GM19372 (cell line): ENCODE data around the gene VILL.

ENCODE experiments used
- ATAC-seq: cut with Tn5 transposase; IDR thresholded peaks from one replicate; pipeline ENCODE4 v1.9.1; 2021; ENCODE audit warnings: mild to moderate bottlenecking, low read depth, moderate library complexity; ENCODE audit not compliant: unreplicated experiment

VILL gene

GRCh38 chr3:38015485-38015884 lies 24.9 kb downstream of the VILL start:
- ATAC-seq: no peak

- no peak for ATAC-seq
These were observed 25.4 kb downstream of the VILL start for GRCh38 chr3:38015984-38016383.

GRCh38 chr3:38016410-38016809 lies 25.8 kb downstream of the VILL start:
- no peak for ATAC-seq

- no peak for ATAC-seq
These were observed 26.4 kb downstream of the VILL start for GRCh38 chr3:38016847-38017444.

- ATAC-seq: no peak
These were observed 27.1 kb downstream of the VILL start for GRCh38 chr3:38017445-38018295.

- no peak for ATAC-seq
These were observed 28.0 kb downstream of the VILL start for GRCh38 chr3:38018296-38019266.

- ATAC-seq: no peak
These were observed 29.2 kb downstream of the VILL start for GRCh38 chr3:38019658-38020341.

- no peak for ATAC-seq
These were observed 29.7 kb downstream of the VILL start for GRCh38 chr3:38020342-38020726.

- ATAC-seq: no peak
These were observed 30.6 kb downstream of the VILL start for GRCh38 chr3:38021196-38021595.

- ATAC-seq: no peak
These were observed 31.7 kb downstream of the VILL start for GRCh38 chr3:38022301-38022700.

GRCh38 chr3:38022896-38023709 lies 32.5 kb downstream of the VILL start:
- no peak for ATAC-seq

GRCh38 chr3:38026856-38027255 lies 36.3 kb downstream of the VILL start:
- ATAC-seq: no peak

- ATAC-seq: no peak
These were observed 37.2 kb downstream of the VILL start for GRCh38 chr3:38027466-38028465.

GRCh38 chr3:38028621-38029361 lies 38.2 kb downstream of the VILL start:
- no peak for ATAC-seq

GRCh38 chr3:38029400-38030125 lies 39.0 kb downstream of the VILL start, which contains the start of gene PLCD1:
PLCD1 (minus strand) TSS chr3:38029642; CDS start chr3:38029539, 103 bp downstream.
- no peak for ATAC-seq

- ATAC-seq: no peak
These were observed 39.8 kb downstream of the VILL start for GRCh38 chr3:38030126-38031021.
